GM21526 (cell line): Measurements from ENCODE around the gene BCKDHA.
"Not testable (repeated sequence)": the region's sequence is repeated elsewhere in the genome, so short reads cannot be mapped to it uniquely, and the experiment has no call there.

Source experiments
- ATAC-seq: cut with Tn5 transposase; IDR thresholded peaks from one replicate; pipeline ENCODE4 v1.9.1; 2021; ENCODE audit warnings: moderate library complexity; ENCODE audit not compliant: unreplicated experiment, low FRiP score

The BCKDHA gene

GRCh38 chr19:41364524-41365391 is 32.9 kb upstream of the BCKDHA start:
- no peak for ATAC-seq

DNA sequence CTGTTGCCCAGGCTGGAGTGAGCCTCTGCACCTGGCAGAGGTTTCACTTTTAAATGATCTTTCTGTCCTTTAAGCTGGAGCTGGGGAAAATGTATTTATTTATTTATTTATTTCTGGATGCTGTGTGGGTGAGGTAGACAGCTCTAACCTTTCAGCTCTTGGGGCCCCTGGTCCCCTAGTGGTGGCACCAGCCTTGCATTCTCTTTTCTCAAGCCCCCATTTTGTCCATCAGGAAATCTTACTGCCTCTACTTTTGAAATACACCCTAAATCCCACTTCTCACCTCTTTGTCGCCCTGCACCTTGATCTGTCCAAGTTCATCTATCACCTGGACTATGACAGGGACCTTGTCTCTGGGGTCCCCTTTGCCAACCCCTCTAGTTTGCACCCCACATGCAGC is 31.5 kb upstream of the BCKDHA start:
- no peak for ATAC-seq

DNA sequence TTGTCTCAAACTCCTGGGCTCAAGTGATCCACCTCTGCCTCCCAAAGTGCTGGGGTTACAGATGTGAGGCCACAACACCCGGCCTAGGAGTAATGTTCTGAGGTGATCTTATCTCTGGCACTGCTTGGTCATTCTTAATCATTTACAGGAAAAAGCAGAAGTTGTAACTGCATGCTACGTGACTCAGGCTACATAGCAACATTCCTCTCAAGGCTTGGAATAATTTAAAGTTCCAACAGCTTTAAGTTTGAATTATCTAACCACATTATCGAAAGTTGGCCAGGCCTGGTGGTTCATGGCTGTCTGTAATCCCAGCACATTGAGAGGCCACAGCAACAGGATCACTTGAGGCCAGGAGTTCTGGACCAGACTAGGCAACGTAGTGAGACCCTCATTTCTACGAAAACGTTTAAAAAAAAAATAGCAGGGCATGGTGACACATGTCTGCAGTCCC is 29.7 kb upstream of the BCKDHA start:
- no peak for ATAC-seq

- ATAC-seq, result no peak
Measured at GRCh38 chr19:41369769-41370168, 27.8 kb upstream of the BCKDHA start.

DNA sequence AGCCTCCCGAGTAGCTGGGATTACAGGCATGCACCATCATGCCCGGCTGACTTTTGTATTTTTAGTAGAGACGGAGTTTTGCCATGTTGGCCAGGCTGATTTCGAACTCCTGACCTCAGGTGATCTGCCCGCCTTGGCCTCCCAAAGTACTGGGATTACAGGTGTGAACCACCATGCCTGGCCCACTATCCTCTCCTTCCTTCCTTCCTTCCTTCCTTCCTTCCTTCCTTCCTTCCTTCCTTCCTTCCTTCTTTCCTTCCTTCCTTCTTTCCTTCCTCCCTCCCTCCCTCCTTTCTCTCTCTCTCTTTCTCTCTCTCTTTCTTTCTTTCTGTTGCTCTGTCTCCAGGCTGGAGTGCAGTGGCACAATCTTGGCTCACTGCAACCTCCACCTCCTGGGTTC is 26.5 kb upstream of the BCKDHA start:
- ATAC-seq, result not testable (repeated sequence)

DNA sequence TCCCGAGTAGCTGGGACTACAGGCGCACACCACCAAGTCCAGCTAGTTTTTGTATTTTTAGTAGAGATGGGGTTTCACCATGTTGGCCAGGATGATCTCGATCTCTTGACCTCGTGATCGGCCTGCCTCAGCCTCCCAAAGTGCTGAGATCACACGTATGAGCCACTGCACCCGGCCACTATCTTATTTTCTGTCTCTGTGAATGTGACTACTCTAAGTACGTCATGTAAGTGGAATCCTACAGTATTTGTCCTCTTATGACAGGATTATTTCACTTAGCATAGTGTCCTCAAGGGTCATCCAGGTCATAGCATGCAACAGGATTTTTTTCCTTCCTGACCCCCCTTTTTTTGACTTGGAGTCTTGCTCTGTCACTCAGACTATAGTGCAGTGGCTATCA is 26.1 kb upstream of the BCKDHA start:
- ATAC-seq, result no peak

- no peak for ATAC-seq
Measured at GRCh38 chr19:41372501-41372900, 25.1 kb upstream of the BCKDHA start.

DNA sequence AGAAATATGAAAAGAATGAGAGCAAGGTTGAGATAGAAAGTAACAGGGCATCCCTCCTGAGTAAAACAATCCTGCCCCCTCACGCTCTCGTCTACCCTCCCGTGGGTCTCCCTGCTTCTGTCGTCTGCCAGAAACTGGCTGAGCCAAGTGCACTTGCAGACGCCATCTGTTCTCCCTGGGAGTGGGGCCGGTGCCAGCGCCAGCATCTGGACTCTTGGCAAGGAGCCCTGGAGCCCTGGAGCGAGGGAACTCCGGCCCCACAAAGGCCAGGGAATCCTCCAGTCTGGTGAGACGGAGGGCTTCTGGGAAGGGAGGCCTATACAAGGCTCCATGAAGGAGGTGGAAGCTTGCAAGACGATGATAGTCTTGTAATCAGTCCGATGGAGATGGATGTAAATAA is 23.6 kb upstream of the BCKDHA start:
- ATAC-seq, result no peak

- ATAC-seq, result no peak
Measured at GRCh38 chr19:41376241-41376997, 21.2 kb upstream of the BCKDHA start, which contains the start of gene TMEM91. TMEM91 (plus strand) TSS chr19:41376533; CDS start chr19:41378310, 1,777 bp downstream.

- no peak for ATAC-seq
Measured at GRCh38 chr19:41376998-41377365, 20.6 kb upstream of the BCKDHA start.

DNA sequence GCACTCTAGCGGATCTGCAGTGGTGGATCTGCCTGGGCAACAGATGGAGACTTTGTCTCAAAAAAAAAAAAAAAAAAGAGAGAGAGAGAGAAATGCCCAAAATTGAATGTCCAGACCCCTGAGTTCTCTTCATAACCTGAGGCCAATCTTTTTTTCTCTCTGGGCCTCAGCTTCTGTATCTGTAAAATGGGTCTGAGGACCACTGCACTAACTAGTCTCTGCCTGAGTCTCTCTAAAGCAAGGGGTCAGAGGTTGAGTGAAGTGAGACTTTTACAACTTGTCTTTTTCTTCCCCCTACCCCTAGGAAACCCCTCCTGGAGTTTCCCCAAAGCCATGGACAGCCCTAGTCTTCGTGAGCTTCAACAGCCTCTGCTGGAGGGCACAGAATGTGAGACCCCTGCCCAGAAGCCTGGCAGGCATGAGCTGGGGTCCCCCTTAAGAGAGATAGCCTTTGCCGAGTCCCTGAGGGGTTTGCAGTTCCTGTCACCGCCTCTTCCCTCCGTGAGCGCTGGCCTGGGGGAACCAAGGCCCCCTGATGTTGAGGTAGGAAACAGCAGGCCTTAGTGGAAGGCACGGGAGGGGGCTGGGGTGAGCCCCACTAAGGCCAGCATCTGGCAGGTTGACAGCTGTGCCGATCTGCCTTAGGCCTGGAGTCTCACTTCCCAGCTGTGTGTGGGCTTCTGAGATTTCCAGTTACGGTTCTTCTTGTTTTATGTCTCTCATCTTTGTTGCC is 19.5 kb upstream of the BCKDHA start:
- ATAC-seq, result no peak

- not testable (repeated sequence) for ATAC-seq
Measured at GRCh38 chr19:41381536-41381935, 16.1 kb upstream of the BCKDHA start.

DNA sequence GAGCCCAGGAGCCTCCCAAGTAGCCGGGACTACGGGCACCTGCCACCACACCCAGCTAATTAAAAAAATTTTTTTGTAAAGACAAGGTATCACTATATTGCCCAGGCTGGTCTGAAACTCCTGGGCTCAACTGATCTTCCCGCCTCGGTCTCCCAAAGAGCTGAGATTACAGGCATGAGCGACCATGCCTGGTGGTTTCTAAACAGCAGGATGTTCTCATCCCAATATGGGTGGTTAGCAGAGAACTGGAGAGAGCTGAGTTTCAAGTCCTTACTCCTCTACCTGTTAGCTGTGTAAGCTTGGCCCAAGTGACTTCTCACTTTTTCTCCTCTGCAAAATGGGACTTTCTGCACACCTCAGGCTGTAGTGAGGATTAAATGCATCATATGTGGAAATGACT is 13.3 kb upstream of the BCKDHA start:
- ATAC-seq, result no peak

DNA sequence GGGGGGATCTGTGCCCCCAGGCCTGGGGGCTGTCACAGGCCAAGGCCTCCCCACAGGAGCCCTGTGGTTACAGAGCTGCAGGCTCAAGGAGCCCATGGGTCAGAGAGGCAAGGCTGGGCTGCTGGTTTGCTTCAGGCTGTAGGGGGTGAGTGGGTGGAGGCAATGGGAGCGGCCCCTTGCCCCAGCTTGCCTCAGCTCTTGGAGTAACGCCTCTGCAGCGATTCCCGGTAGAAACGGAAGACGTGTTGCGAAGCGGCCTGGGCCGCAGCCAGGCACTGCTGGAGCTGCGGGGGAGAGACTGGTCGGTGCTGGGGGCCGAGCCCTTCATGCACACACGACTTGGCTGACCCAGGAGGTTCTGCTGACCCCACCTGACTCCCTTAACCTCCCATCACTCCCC is 11.2 kb upstream of the BCKDHA start:
- no peak for ATAC-seq

- no peak for ATAC-seq
Measured at GRCh38 chr19:41391618-41392017, 6.0 kb upstream of the BCKDHA start.

GRCh38 chr19:41392775-41393174 is 4.8 kb upstream of the BCKDHA start:
- ATAC-seq, result no peak

GRCh38 chr19:41395355-41395754 is 2.3 kb upstream of the BCKDHA start:
- ATAC-seq, result no peak

- ATAC-seq, result no peak
Measured at GRCh38 chr19:41398050-41398418, 416 bp downstream of the BCKDHA start.

GRCh38 chr19:41398598-41398997 is 980 bp downstream of the BCKDHA start:
- ATAC-seq, result no peak

GRCh38 chr19:41399091-41399490 is 1.5 kb downstream of the BCKDHA start:
- ATAC-seq, result no peak

GRCh38 chr19:41399525-41399924 is 1.9 kb downstream of the BCKDHA start:
- ATAC-seq, result no peak
